Testis (tissue), 2 donors: ENCODE measurements around the gene TGOLN2.

ENCODE experiments used
- CTCF ChIP-seq, 3 experiments: fragments of 450-650 bp in 2 of 3; fragments of 200-600 bp in 1 of 3; sonication (generic) in 1 of 3; IDR thresholded peaks; one replicate each; pipeline ENCODE4 v1.5.1; 2016 to 2019; ENCODE audit warnings: antibody characterized with exemption in 3 of 3, mild to moderate bottlenecking in 2 of 3, moderate library complexity in 1 of 3
- POLR2A ChIP-seq: fragments of 450-650 bp; IDR thresholded peaks from one replicate; pipeline ENCODE4 v1.6.1; 2017; ENCODE audit warnings: antibody characterized with exemption, mild to moderate bottlenecking, moderate library complexity

DNA sequence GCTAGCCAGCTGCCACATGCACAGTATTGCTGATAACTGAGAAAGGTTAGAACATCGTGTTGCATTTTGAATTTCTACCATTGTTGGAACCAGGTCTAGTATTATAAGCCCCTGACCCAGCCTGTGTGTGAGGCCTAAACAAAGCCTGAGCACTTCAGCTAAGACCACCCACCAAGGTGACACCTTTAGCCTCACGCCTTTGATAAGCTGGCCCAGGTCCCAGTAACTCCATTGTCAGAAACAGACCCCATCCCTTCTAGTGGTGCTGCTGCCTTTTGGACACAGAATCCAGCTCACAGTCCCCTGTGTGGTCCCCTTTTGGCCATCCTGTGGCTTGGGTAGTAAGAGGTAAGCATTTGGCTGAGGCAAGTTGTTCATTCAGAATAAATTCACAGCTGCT is 28.4 kb upstream of the TGOLN2 start:
- TF ChIP-seq CTCF (IDR thresholded peaks at IDR 0.05), result no peak
- no peak for TF ChIP-seq POLR2A
